SH-SY5Y (cell line): ENCODE measurements around the gene PKNOX1.

Source experiments
- GATA2 ChIP-seq: IDR thresholded peaks from 2 replicates; pipeline ENCODE4 v1.6.1; 2011; ENCODE audit warnings: mild to moderate bottlenecking, low read depth, low read length
- GATA3 ChIP-seq: IDR thresholded peaks from 2 replicates; pipeline ENCODE4 v1.6.1; 2011; ENCODE audit warnings: low read depth, mild to moderate bottlenecking, low read length, moderate library complexity

DNA sequence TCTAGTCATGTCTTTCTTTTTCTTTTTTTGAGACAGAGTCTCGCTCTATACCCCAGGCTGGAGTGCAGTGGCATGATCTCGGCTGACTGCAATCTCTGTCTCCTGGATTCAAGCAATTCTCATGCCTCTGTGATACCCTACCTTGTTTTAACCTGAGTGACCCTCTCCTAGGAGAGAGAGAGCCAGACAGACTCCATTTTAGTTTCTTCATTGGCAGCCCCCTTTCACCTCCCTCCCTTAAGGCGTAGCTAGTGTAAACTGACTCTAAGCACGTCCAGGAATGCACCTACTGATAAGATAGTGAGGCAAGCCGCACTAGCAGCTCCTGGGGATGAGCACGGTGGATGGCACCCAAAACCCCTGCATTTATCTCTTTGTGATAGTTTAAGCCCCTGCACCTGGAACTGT is 5.2 kb upstream of the PKNOX1 start:
- TF ChIP-seq GATA2 (no peak), GATA3 (no peak)
